Stimulated activated CD8-positive, alpha-beta memory T cell treated with anti-CD3 and anti-CD28 coated beads, Interleukin-15, amount 100 ng/mL, for 24 hours (primary cell): ENCODE data around the gene LONRF2.

Source experiments
- DNase-seq: peaks from one replicate; pipeline ENCODE4 v3.0.0-alpha.2; 2020; ENCODE audit warnings: low read depth

Gene LONRF2

GRCh38 chr2:100301881-100302584, 20.3 kb downstream of the LONRF2 start:
- DNase-seq: no peak

GRCh38 chr2:100299548-100299947, 22.8 kb downstream of the LONRF2 start:
- DNase-seq: no peak

GRCh38 chr2:100297511-100297910, 24.8 kb downstream of the LONRF2 start:
- no peak for DNase-seq

- DNase-seq: no peak
These were observed 28.2 kb downstream of the LONRF2 start for GRCh38 chr2:100294162-100294497.

- no peak for DNase-seq
These were observed 28.8 kb downstream of the LONRF2 start for GRCh38 chr2:100293341-100294161.

GRCh38 chr2:100292022-100292580, 30.2 kb downstream of the LONRF2 start:
- DNase-seq: no peak

- peak; percentile 15 for DNase-seq
These were observed 30.9 kb downstream of the LONRF2 start for GRCh38 chr2:100291152-100291970.

GRCh38 chr2:100290718-100291151, 31.6 kb downstream of the LONRF2 start:
- DNase-seq: no peak

GRCh38 chr2:100289020-100289419, 33.3 kb downstream of the LONRF2 start:
- no peak for DNase-seq

- DNase-seq: no peak
These were observed 36.0 kb downstream of the LONRF2 start for GRCh38 chr2:100286318-100286717.

GRCh38 chr2:100285691-100286090, 36.6 kb downstream of the LONRF2 start:
- no peak for DNase-seq

GRCh38 chr2:100285011-100285410, 37.3 kb downstream of the LONRF2 start:
- DNase-seq: no peak

GRCh38 chr2:100283724-100284501, 38.4 kb downstream of the LONRF2 start:
- no peak for DNase-seq

GRCh38 chr2:100281521-100282438, 40.5 kb downstream of the LONRF2 start:
- DNase-seq: no peak

GRCh38 chr2:100279586-100280534, 42.4 kb downstream of the LONRF2 start:
- DNase-seq: no peak

GRCh38 chr2:100278986-100279385, 43.3 kb downstream of the LONRF2 start:
- no peak for DNase-seq

GRCh38 chr2:100278501-100278900, 43.8 kb downstream of the LONRF2 start:
- no peak for DNase-seq

- DNase-seq: no peak
These were observed 44.6 kb downstream of the LONRF2 start for GRCh38 chr2:100277540-100278207.

GRCh38 chr2:100276716-100277115, 45.6 kb downstream of the LONRF2 start:
- DNase-seq: no peak
